Activated B cell treated with CpG ODN at 0.5 μM for 24 hours (primary cell): ENCODE data around the gene COG7. TPM values are rescaled to one million over a fixed set of nuclear protein-coding genes. Genes with fewer than 3 reads are reported as not detected.

Source experiments
- ATAC-seq: fragments of 200-7000 bp; cut with Tn5 transposase; one replicate; pipeline ENCODE4 v1.10.0; 2021; ENCODE audit warnings: low read depth, mild to moderate bottlenecking, moderate library complexity
- CTCF ChIA-PET: fragments of 350-600 bp; sonication (Branson Sonifier 250); formaldehyde crosslinking; loops from one replicate; lab custom pipeline; 2021; ENCODE audit warnings: antibody characterized with exemption; lab: Charles Lee
- POLR2A ChIA-PET: fragments of 350-600 bp; sonication (Branson Sonifier 250); formaldehyde crosslinking; loops from one replicate; lab custom pipeline; 2021; ENCODE audit warnings: antibody characterized with exemption; lab: Charles Lee
- DNase-seq: peaks from one replicate; pipeline ENCODE4 v3.0.0; 2022
- H3K27ac Mint-ChIP-seq: one replicate; pipeline ENCODE4 v1.8.0; 2020; ENCODE audit warnings: mixed read lengths
- H3K27me3 Mint-ChIP-seq: one replicate; pipeline ENCODE4 v1.8.0; 2021; ENCODE audit warnings: mixed read lengths
- H3K36me3 Mint-ChIP-seq: one replicate; pipeline ENCODE4 v1.8.0; 2021; ENCODE audit warnings: low read depth, mixed read lengths
- H3K4me1 Mint-ChIP-seq: one replicate; pipeline ENCODE4 v1.8.0; 2021; ENCODE audit warnings: mixed read lengths
- H3K4me3 Mint-ChIP-seq: one replicate; pipeline ENCODE4 v1.8.0; 2020; ENCODE audit warnings: mild to moderate bottlenecking, mixed read lengths
- H3K9me3 Mint-ChIP-seq: one replicate; pipeline ENCODE4 v1.8.0; 2020; ENCODE audit warnings: mixed read lengths
- intact Hi-C: fragments of 100-400 bp; cut with micrococcal nuclease; formaldehyde crosslinking; loops from one replicate; pipeline ENCODE4 v1.15.1; 2024
- total RNA-seq: library from RNA; stranded (reverse); gene quantifications from 2 replicates; pipeline ENCODE4 v1.2.3, GENCODE V29; 2022
- TF ChIP-seq, protein P1 (sequence below): fragments of 200-600 bp; IDR thresholded peaks from one replicate; pipeline ENCODE4 v1.8.0; 2022; ENCODE audit warnings: antibody characterized with exemption, mild to moderate bottlenecking

The COG7 gene
- total RNA-seq, 1 donor from 2014 or later, result 20.2 TPM

DNA sequence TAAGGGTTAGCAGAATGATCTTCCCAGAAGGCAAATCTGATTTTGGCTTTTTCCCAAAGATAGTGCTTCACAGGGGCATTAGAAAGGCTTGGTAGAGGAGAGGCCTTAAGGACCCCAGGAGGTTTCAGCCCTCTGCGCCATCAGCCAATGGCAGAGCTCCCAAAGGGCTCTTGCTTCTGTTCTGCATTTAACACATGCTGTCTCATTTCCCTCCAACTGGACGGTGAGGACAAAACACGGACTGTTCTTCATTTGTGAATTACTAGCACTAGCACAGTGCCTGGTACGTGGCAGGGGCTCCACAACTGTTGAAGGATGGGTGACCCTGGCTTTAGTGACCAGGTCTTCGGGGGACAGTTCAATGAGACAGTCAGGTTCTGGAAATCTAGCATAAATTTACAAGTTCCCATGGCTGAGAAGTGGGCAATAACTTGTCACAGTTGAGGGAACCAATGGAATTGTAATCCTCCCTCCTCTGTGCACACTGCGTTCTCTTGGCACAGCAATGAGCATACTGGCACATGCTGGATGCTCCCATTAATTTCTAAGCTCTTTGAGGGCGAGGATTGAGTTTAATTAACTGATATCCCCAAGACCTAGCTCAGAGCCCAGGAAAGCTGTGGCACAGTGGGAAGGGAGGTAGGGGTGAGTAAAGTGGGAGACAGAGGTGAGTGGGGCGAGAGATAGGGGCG, 45.4 kb downstream of the COG7 start:
- Mint-ChIP-seq H3K27ac (no peak overlapping the region), H3K4me3 (no peak overlapping the region), H3K9me3 (no peaks in the 10 kb centered on the region), H3K27me3 (no peaks in the 10 kb centered on the region), H3K4me1 (no peaks in the 10 kb centered on the region), H3K36me3 (peaks cover 87% of the 10 kb centered on the region)
- intact Hi-C loops, result no loop called here
- no peak for ATAC-seq
- TF ChIP-seq, protein P1, sequence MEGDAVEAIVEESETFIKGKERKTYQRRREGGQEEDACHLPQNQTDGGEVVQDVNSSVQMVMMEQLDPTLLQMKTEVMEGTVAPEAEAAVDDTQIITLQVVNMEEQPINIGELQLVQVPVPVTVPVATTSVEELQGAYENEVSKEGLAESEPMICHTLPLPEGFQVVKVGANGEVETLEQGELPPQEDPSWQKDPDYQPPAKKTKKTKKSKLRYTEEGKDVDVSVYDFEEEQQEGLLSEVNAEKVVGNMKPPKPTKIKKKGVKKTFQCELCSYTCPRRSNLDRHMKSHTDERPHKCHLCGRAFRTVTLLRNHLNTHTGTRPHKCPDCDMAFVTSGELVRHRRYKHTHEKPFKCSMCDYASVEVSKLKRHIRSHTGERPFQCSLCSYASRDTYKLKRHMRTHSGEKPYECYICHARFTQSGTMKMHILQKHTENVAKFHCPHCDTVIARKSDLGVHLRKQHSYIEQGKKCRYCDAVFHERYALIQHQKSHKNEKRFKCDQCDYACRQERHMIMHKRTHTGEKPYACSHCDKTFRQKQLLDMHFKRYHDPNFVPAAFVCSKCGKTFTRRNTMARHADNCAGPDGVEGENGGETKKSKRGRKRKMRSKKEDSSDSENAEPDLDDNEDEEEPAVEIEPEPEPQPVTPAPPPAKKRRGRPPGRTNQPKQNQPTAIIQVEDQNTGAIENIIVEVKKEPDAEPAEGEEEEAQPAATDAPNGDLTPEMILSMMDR, result no peak
- POLR2A ChIA-PET, result no interaction called here
- CTCF ChIA-PET, result no interaction called here
- DNase-seq, result no peak

DNA sequence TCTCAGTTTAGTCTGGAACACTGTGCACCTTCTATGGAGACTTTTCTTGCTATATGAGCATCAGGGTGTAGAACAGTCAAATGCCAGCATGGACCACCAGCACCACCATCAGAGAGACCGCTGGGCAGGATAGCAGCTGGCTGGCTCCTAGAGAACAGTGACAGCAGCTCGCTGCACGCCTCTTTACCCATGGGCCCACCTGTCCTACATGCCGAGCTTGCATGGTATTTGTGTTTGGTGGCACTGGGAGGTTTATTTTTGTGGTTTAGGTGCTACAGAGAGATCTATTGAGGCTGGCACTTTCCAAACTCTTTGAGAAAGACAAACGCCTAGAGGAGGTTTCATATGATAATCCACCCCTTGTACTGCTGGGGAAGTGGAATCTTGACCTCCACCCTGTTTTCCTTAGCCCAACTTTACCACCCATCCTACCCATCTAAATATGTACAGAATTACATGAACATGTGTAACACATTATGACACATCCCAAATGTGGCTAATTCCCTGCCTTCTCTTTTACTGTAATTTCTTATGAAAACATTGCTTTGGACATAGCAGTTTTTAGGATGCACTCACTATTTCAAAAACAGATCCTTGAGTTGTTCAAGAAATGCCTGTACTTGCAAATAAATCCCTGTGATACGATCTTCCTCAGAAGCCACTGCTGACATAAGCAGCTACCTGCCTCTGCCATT, 46.3 kb downstream of the COG7 start:
- intact Hi-C loops, result no loop called here
- no peaks in the 10 kb centered on the region for H3K4me1 Mint-ChIP-seq
- H3K27ac Mint-ChIP-seq, result no peak overlapping the region
- CTCF ChIA-PET, result no interaction called here
- TF ChIP-seq, protein P1, result no peak
- peaks cover 84% of the 10 kb centered on the region for H3K36me3 Mint-ChIP-seq
- no peaks in the 10 kb centered on the region for H3K9me3 Mint-ChIP-seq
- no peak for ATAC-seq
- H3K4me3 Mint-ChIP-seq, result no peak overlapping the region
- H3K27me3 Mint-ChIP-seq, result no peaks in the 10 kb centered on the region
- DNase-seq, result no peak
- POLR2A ChIA-PET, result no interaction called here

DNA sequence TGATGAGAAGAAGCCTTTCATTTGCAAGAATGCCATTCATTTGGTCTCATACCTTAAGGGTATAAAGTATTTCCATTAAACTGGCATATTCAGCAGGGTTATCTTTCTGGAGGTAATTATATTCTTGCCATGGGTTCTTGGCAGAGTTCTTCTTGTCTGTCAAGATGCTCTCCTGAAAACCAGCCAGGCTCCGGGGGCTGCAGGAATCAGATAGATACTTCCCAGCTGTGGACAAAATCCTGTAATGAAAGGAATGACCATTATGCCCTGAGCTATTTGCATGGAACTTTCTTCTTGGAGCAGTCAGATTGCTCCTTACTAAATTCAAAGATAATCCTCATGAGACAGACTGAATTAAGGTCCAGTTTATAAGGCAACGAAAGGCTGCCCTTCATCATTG, 47.0 kb downstream of the COG7 start:
- DNase-seq (no peak), ATAC-seq (no peak)
- TF ChIP-seq, protein P1, result no peak
- Mint-ChIP-seq H3K4me1 (no peaks in the 10 kb centered on the region), H3K27ac (no peak overlapping the region), H3K9me3 (no peaks in the 10 kb centered on the region), H3K4me3 (no peak overlapping the region), H3K36me3 (peaks cover 84% of the 10 kb centered on the region), H3K27me3 (no peaks in the 10 kb centered on the region)
- intact Hi-C loops, result no loop called here
- ChIA-PET POLR2A (no interaction called here), CTCF (no interaction called here)

DNA sequence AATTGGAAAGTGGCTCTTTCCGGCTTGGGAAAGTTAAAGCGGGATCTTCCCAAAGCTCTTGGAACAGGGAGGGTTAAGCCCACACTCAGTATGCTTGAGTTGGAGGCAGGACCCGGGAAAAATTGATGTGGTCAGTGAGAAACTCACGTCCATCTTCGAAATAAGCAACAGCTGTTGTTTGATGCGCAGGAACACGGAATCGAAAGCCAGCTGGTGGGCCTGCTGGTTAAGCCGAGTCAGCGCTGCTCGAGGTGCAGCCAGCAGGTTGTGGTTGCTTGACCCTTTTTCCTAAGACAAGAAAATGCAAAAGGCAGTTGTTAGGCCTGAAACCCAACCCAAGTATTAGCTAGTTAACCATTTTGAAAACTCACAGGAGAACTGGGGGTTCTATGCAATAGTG, 49.4 kb downstream of the COG7 start:
- ChIA-PET POLR2A (no interaction called here), CTCF (interaction anchor here (0.5 kb wide), 1 partner anchor 56 kb away, joined by 3 read pairs; no protein-coding TSS in a partner anchor)
- ATAC-seq (no peak), DNase-seq (no peak)
- H3K4me3 Mint-ChIP-seq, result no peak overlapping the region
- peaks cover 85% of the 10 kb centered on the region for H3K36me3 Mint-ChIP-seq
- no peaks in the 10 kb centered on the region for H3K9me3 Mint-ChIP-seq
- H3K27me3 Mint-ChIP-seq, result no peaks in the 10 kb centered on the region
- intact Hi-C loops, result no loop called here
- H3K4me1 Mint-ChIP-seq, result no peaks in the 10 kb centered on the region
- TF ChIP-seq, protein P1, result no peak
- no peak overlapping the region for H3K27ac Mint-ChIP-seq

DNA sequence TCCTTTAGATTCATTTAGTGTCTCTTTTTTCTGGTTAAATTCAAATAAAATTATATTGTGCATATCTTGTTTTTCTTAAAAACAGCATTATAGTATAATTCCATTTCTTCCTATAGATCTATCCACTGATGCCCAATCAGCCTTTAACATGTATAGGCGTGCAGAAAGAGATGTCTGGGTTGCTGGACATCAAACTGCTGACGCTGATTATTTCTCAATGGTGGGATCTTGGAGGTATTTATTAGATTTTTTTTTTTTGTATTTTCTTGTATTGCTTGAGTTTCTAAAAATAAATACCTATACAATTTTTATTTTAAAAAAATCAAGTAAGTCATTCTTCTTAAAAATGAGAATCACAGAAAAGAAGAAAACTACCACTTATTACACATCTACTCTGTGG, 50.9 kb downstream of the COG7 start:
- intact Hi-C loops, result no loop called here
- ChIA-PET POLR2A (no interaction called here), CTCF (no interaction called here)
- H3K4me3 Mint-ChIP-seq, result no peak overlapping the region
- TF ChIP-seq, protein P1, result no peak
- no peaks in the 10 kb centered on the region for H3K4me1 Mint-ChIP-seq
- H3K27ac Mint-ChIP-seq, result no peak overlapping the region
- H3K36me3 Mint-ChIP-seq, result peaks cover 89% of the 10 kb centered on the region
- H3K27me3 Mint-ChIP-seq, result no peaks in the 10 kb centered on the region
- no peak for DNase-seq
- no peaks in the 10 kb centered on the region for H3K9me3 Mint-ChIP-seq
- ATAC-seq, result no peak
